DMS153 (cell line): ENCODE measurements around the gene DMAP1.
"Not testable (repeated sequence)": the region's sequence is repeated elsewhere in the genome, so short reads cannot be mapped to it uniquely, and the experiment has no call there.

Experiments used
- DNase-seq: peaks from one replicate; lab custom pipeline; 2025; lab: John Stamatoyannopoulos, UW

DMAP1 gene

GRCh38 chr1:44213222-44214112 lies at the start of gene DMAP1:
TSS of gene DMAP1 (plus strand) at chr1:44213471. CDS start at chr1:44213754, 283 bp downstream.
- DNase-seq, result peak; percentile 84

GRCh38 chr1:44168520-44169098 lies 44.7 kb upstream of the DMAP1 start:
- no peak for DNase-seq

GRCh38 chr1:44170281-44170823 lies 42.9 kb upstream of the DMAP1 start:
- no peak for DNase-seq

- DNase-seq, result no peak
Measured at GRCh38 chr1:44174630-44175029, 38.6 kb upstream of the DMAP1 start.

GRCh38 chr1:44200336-44200735 lies 12.9 kb upstream of the DMAP1 start:
- DNase-seq, result no peak

- not testable (repeated sequence) for DNase-seq
Measured at GRCh38 chr1:44206545-44206944, 6.7 kb upstream of the DMAP1 start.

GRCh38 chr1:44208226-44208625 lies 5.0 kb upstream of the DMAP1 start:
- DNase-seq, result no peak

- no peak for DNase-seq
Measured at GRCh38 chr1:44210595-44210994, 2.7 kb upstream of the DMAP1 start.

- no peak for DNase-seq
Measured at GRCh38 chr1:44212355-44213221, 683 bp upstream of the DMAP1 start.

- peak; percentile 53 for DNase-seq
Measured at GRCh38 chr1:44217809-44218410, 4.6 kb downstream of the DMAP1 start.

- DNase-seq, result no peak
Measured at GRCh38 chr1:44218503-44219300, 5.4 kb downstream of the DMAP1 start.

GRCh38 chr1:44219301-44219626 lies 6.0 kb downstream of the DMAP1 start:
- DNase-seq, result no peak

GRCh38 chr1:44220001-44220751 lies 6.9 kb downstream of the DMAP1 start:
- DNase-seq, result no peak

GRCh38 chr1:44220755-44221154 lies 7.5 kb downstream of the DMAP1 start:
- no peak for DNase-seq

- no peak for DNase-seq
Measured at GRCh38 chr1:44221769-44222168, 8.5 kb downstream of the DMAP1 start.

GRCh38 chr1:44222397-44223186 lies 9.3 kb downstream of the DMAP1 start:
- no peak for DNase-seq

- no peak for DNase-seq
Measured at GRCh38 chr1:44223187-44223610, 9.9 kb downstream of the DMAP1 start.

- DNase-seq, result no peak
Measured at GRCh38 chr1:44225761-44226160, 12.5 kb downstream of the DMAP1 start.

- no peak for DNase-seq
Measured at GRCh38 chr1:44227211-44227610, 13.9 kb downstream of the DMAP1 start.
